ENCODE measurements around the gene ZNF30. TPM values are rescaled to one million over a fixed set of nuclear protein-coding genes. Genes with fewer than 3 reads are reported as not detected.

The ZNF30 gene
- total and polyA plus RNA-seq, 2 donors (not counting 1 experiment from before 2014, with no cell fraction given) = 3.3 TPM

GRCh38 chr19:34925278-34925855, 1.3 kb upstream of the ZNF30 start:
- H3K9ac ChIP-seq (ENCODE audit: low read length) = no peak overlapping the region
- H3K4me2 ChIP-seq (replicated peaks; ENCODE audit: low read depth, low read length, poor library complexity, severe bottlenecking) = no peak overlapping the region
- no peaks in the 10 kb centered on the region for H3K36me3 ChIP-seq (replicated peaks in 1 of 2; ENCODE audit: control extremely low read depth in 1 of 2, control insufficient read depth in 1 of 2, extremely low read depth in 1 of 2, insufficient read depth in 2 of 2, low read length in 1 of 2)
- Mint-ChIP-seq H3K27me3 (peaks cover 10% of the 10 kb centered on the region), H3K4me1 (peaks cover 11% of the 10 kb centered on the region), H3K9me3 (ENCODE audit: insufficient read depth) (no peaks in the 10 kb centered on the region), H3K4me3 (no peak overlapping the region), H3K27ac (no peak overlapping the region)
- no peak for ATAC-seq (ENCODE audit: low read depth)
- no peaks in the 10 kb centered on the region for H3K27me3 ChIP-seq (replicated peaks in 1 of 4; ENCODE audit: control extremely low read depth in 1 of 4, control insufficient read depth in 3 of 4, insufficient read depth in 4 of 4, low read length in 3 of 4)
- WGBS (ENCODE audit: insufficient coverage) = 90% methylated on average over 15 of the region's 15 CpGs
- intact Hi-C loops (cut with micrococcal nuclease) = no loop called here
- no peak for TF ChIP-seq CTCF (IDR thresholded peaks at IDR 0.05)
- TF ChIP-seq EZH2 (IDR thresholded peaks at IDR 0.05; ENCODE audit: borderline replicate concordance, insufficient read depth, low read depth, low read length, poor library complexity, severe bottlenecking) = no peak
- peaks cover 0 to 6% (median 0%) of the 10 kb centered on the region in 3 donors for H3K9me3 ChIP-seq (ENCODE audit: control extremely low read depth in 1 of 3, control insufficient read depth in 2 of 3, insufficient read depth in 1 of 3, low read length in 2 of 3)
- H4K20me1 ChIP-seq (ENCODE audit: control insufficient read depth, insufficient read depth, low read length, poor library complexity, severe bottlenecking) = no peaks in the 10 kb centered on the region
- H3K4me1 ChIP-seq (ENCODE audit: control insufficient read depth in 2 of 2, insufficient read depth in 2 of 2, low read length in 2 of 2) = peaks cover 6 to 10% of the 10 kb centered on the region in 2 donors
- POLR2A ChIA-PET = no interaction called here
- H3K27ac ChIP-seq (ENCODE audit: low read length in 2 of 2) = no peak overlapping the region
- H2AFZ ChIP-seq (ENCODE audit: insufficient read depth, low read depth, low read length, poor library complexity, severe bottlenecking) = no peak overlapping the region
- CTCF ChIA-PET = interaction anchor here (1.3 kb wide), 1 partner anchor 10 kb away, joined by 3 read pairs; no protein-coding TSS in a partner anchor
- H3K79me2 ChIP-seq (ENCODE audit: control insufficient read depth, insufficient read depth, low read length) = no peaks in the 10 kb centered on the region
- DNase-seq = no peak
- no peak overlapping the region for H3K4me3 ChIP-seq (ENCODE audit: control extremely low read depth in 1 of 5, extremely low read depth in 1 of 5, insufficient read depth in 1 of 5, low read depth in 2 of 5, low read length in 4 of 5)

- peak overlapping the region in 4 of 5 experiments; percentile 76 to 87 (median 78) for H3K4me3 ChIP-seq (ENCODE audit: control extremely low read depth in 1 of 5, extremely low read depth in 1 of 5, insufficient read depth in 1 of 5, low read depth in 2 of 5, low read length in 4 of 5)
- CTCF ChIA-PET = interaction anchor here (1.3 kb wide), 1 partner anchor 11 kb away, joined by 3 read pairs; no protein-coding TSS in a partner anchor
Observed at GRCh38 chr19:34926361-34926684, 380 bp upstream of the ZNF30 start.

More at GRCh38 chr19:34926361-34926684, 380 bp upstream of the ZNF30 start:
- DNase-seq (no peak), ATAC-seq (ENCODE audit: low read depth) (no peak)
- Histone ChIP-seq H3K4me2 (replicated peaks; ENCODE audit: low read depth, low read length, poor library complexity, severe bottlenecking) (peak overlapping the region; percentile 94), H3K4me1 (ENCODE audit: control insufficient read depth in 2 of 2, insufficient read depth in 2 of 2, low read length in 2 of 2) (peaks cover 6 to 10% of the 10 kb centered on the region in 2 donors), H4K20me1 (ENCODE audit: control insufficient read depth, insufficient read depth, low read length, poor library complexity, severe bottlenecking) (no peaks in the 10 kb centered on the region), H3K27me3 (replicated peaks in 1 of 4; ENCODE audit: control extremely low read depth in 1 of 4, control insufficient read depth in 3 of 4, insufficient read depth in 4 of 4, low read length in 3 of 4) (no peaks in the 10 kb centered on the region), H3K79me2 (ENCODE audit: control insufficient read depth, insufficient read depth, low read length) (no peaks in the 10 kb centered on the region), H3K9ac (ENCODE audit: low read length) (peak overlapping the region; percentile 89), H3K9me3 (ENCODE audit: control extremely low read depth in 1 of 3, control insufficient read depth in 2 of 3, insufficient read depth in 1 of 3, low read length in 2 of 3) (peaks cover 0 to 6% (median 0%) of the 10 kb centered on the region in 3 donors), H2AFZ (ENCODE audit: insufficient read depth, low read depth, low read length, poor library complexity, severe bottlenecking) (peak overlapping the region; percentile 87), H3K36me3 (replicated peaks in 1 of 2; ENCODE audit: control extremely low read depth in 1 of 2, control insufficient read depth in 1 of 2, extremely low read depth in 1 of 2, insufficient read depth in 2 of 2, low read length in 1 of 2) (no peaks in the 10 kb centered on the region), H3K27ac (ENCODE audit: low read length in 2 of 2) (peak overlapping the region in 1 of 2 donors; percentile 56)
- H3K9me3 Mint-ChIP-seq (ENCODE audit: insufficient read depth) = no peaks in the 10 kb centered on the region
- H3K27me3 Mint-ChIP-seq = peaks cover 10% of the 10 kb centered on the region
- no CpG with 5 or more reads among the region's 3 CpGs for WGBS (ENCODE audit: insufficient coverage)
- H3K4me3 Mint-ChIP-seq = peak overlapping the region; percentile 94
- no peak overlapping the region for H3K27ac Mint-ChIP-seq
- peaks cover 11% of the 10 kb centered on the region for H3K4me1 Mint-ChIP-seq
- intact Hi-C loops (cut with micrococcal nuclease) = loop anchor here (1.0 kb wide), 2 partner anchors 153 to 249 kb away; partner anchors contain the start of genes SCGB2B2, ZNF302 and ZNF599
- no peak for TF ChIP-seq EZH2 (IDR thresholded peaks at IDR 0.05; ENCODE audit: borderline replicate concordance, insufficient read depth, low read depth, low read length, poor library complexity, severe bottlenecking)
- TF ChIP-seq CTCF (IDR thresholded peaks at IDR 0.05) = no peak
- POLR2A ChIA-PET = no interaction called here

Data from B cell (primary cell).